Astrocyte (in vitro differentiated cells and primary cell): ENCODE results near the gene REPS1.

Experiments used
- EZH2 ChIP-seq: IDR thresholded peaks from 2 replicates; pipeline ENCODE4 v1.6.1; 2012; ENCODE audit warnings: mild to moderate bottlenecking, low read length, inconsistent platforms; ENCODE audit not compliant: insufficient read depth
- TF ChIP-seq, protein P1 (sequence below): IDR thresholded peaks from 2 replicates; pipeline ENCODE4 v1.5.1; 2011; ENCODE audit warnings: low read depth, mild to moderate bottlenecking, inconsistent platforms, low read length, moderate library complexity; ENCODE audit not compliant: insufficient read depth

- TF ChIP-seq, protein P1, sequence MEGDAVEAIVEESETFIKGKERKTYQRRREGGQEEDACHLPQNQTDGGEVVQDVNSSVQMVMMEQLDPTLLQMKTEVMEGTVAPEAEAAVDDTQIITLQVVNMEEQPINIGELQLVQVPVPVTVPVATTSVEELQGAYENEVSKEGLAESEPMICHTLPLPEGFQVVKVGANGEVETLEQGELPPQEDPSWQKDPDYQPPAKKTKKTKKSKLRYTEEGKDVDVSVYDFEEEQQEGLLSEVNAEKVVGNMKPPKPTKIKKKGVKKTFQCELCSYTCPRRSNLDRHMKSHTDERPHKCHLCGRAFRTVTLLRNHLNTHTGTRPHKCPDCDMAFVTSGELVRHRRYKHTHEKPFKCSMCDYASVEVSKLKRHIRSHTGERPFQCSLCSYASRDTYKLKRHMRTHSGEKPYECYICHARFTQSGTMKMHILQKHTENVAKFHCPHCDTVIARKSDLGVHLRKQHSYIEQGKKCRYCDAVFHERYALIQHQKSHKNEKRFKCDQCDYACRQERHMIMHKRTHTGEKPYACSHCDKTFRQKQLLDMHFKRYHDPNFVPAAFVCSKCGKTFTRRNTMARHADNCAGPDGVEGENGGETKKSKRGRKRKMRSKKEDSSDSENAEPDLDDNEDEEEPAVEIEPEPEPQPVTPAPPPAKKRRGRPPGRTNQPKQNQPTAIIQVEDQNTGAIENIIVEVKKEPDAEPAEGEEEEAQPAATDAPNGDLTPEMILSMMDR = no peak
- TF ChIP-seq EZH2 = no peak
These were observed 40.0 kb downstream of the REPS1 start for GRCh38 chr6:138948004-138948403.
